Spinal cord (tissue), 10 donors: ENCODE results near the gene ENDOU. TPM values are rescaled to one million over a fixed set of nuclear protein-coding genes. Genes with fewer than 3 reads are reported as not detected.

Experiments
- DNase-seq, 6 donors: peaks; one replicate each; pipeline versions ENCODE4 v3.0.0 to v3.0.0-alpha.2; 2013 to 2015; ENCODE audit warnings: low spot score in 6 of 6, low read depth in 4 of 6
- H3K27ac ChIP-seq: one replicate; pipeline ENCODE4 v1.5.1; 2013; ENCODE audit warnings: low read depth, low read length, control low read depth
- H3K27me3 ChIP-seq: one replicate; pipeline ENCODE4 v1.6.1; 2013; ENCODE audit warnings: low read length; ENCODE audit not compliant: control insufficient read depth, insufficient read depth
- H3K36me3 ChIP-seq: one replicate; pipeline ENCODE4 v1.6.1; 2013; ENCODE audit warnings: low read length; ENCODE audit not compliant: control insufficient read depth, insufficient read depth
- H3K4me1 ChIP-seq: one replicate; pipeline ENCODE4 v1.6.1; 2013; ENCODE audit warnings: low read length; ENCODE audit not compliant: control insufficient read depth, insufficient read depth
- H3K4me3 ChIP-seq: one replicate; pipeline ENCODE4 v1.5.1; 2013; ENCODE audit warnings: low read depth, low read length, control low read depth
- H3K9me3 ChIP-seq: one replicate; pipeline ENCODE4 v1.6.1; 2013; ENCODE audit warnings: low read length; ENCODE audit not compliant: control insufficient read depth, insufficient read depth
- WGBS: methylation state at CpG from one replicate; pipeline ENCODE4 v1.1.5; 2013; ENCODE audit warnings: missing lambda C conversion rate; ENCODE audit not compliant: insufficient coverage; 5-methylcytosine and 5-hydroxymethylcytosine counted together
- polyA plus RNA-seq, 2 donors: library from polyadenylated mRNA; unstranded; fragments of 120-200 nt; gene quantifications; one replicate each; pipeline ENCODE4 v1.2.1, GENCODE V29; 2013; ENCODE audit not compliant: insufficient read length in 2 of 2
- total RNA-seq, 2 donors: library from RNA; depleted of rRNA in 1 of 2; stranded (reverse); fragments of 120-200 nt in 1 of 2; fragments of >200 nt in 1 of 2; gene quantifications; one replicate each; pipeline versions ENCODE4 v1.2.3 to v1.2.4, GENCODE V29; 2013 to 2014
- donor health status: healthy.

ENDOU gene
- total and polyA plus RNA-seq, 4 donors = 0.32 to 0.50 (median 0.36) TPM

- Histone ChIP-seq H3K4me3 (no peak overlapping the region), H3K27ac (no peak overlapping the region), H3K27me3 (no peaks in the 10 kb centered on the region), H3K9me3 (no peaks in the 10 kb centered on the region), H3K36me3 (peaks cover 33% of the 10 kb centered on the region), H3K4me1 (peaks cover 47% of the 10 kb centered on the region)
- no peak for DNase-seq
- WGBS = 66% methylated on average over 8 of the region's 8 CpGs
These were observed 19.6 kb upstream of the ENDOU start for GRCh38 chr12:47744778-47745436.

GRCh38 chr12:47744005-47744651 is 18.8 kb upstream of the ENDOU start:
- H3K9me3 ChIP-seq = no peaks in the 10 kb centered on the region
- no peak overlapping the region for H3K27ac ChIP-seq
- peaks cover 52% of the 10 kb centered on the region for H3K4me1 ChIP-seq
- H3K4me3 ChIP-seq = no peak overlapping the region
- peaks cover 30% of the 10 kb centered on the region for H3K36me3 ChIP-seq
- DNase-seq = peak in 1 of 6 donors; percentile 62
- WGBS = 58% methylated on average over 9 of the region's 10 CpGs
- no peaks in the 10 kb centered on the region for H3K27me3 ChIP-seq

GRCh38 chr12:47743311-47743860 is 18.1 kb upstream of the ENDOU start:
- H3K27ac ChIP-seq = no peak overlapping the region

GRCh38 chr12:47742253-47742825 is 17.0 kb upstream of the ENDOU start:
- Histone ChIP-seq H3K4me3 (no peak overlapping the region), H3K36me3 (peaks cover 26% of the 10 kb centered on the region), H3K4me1 (peaks cover 62% of the 10 kb centered on the region), H3K27me3 (no peaks in the 10 kb centered on the region), H3K9me3 (no peaks in the 10 kb centered on the region), H3K27ac (no peak overlapping the region)
- whole genome bisulfite sequencing = 94% methylated on average over 2 of the region's 7 CpGs
- DNase-seq = no peak

More at GRCh38 chr12:47743311-47743860, 18.1 kb upstream of the ENDOU start:
- DNase-seq = no peak
- peaks cover 25% of the 10 kb centered on the region for H3K36me3 ChIP-seq
- peaks cover 52% of the 10 kb centered on the region for H3K4me1 ChIP-seq
- H3K4me3 ChIP-seq = no peak overlapping the region
- no peaks in the 10 kb centered on the region for H3K9me3 ChIP-seq
- WGBS = 80% methylated on average over 5 of the region's 9 CpGs
- no peaks in the 10 kb centered on the region for H3K27me3 ChIP-seq

GRCh38 chr12:47741340-47741703 is 16.0 kb upstream of the ENDOU start:
- Histone ChIP-seq H3K36me3 (peaks cover 23% of the 10 kb centered on the region), H3K27ac (peak overlapping the region; percentile 84), H3K27me3 (no peaks in the 10 kb centered on the region), H3K4me1 (peaks cover 68% of the 10 kb centered on the region), H3K4me3 (no peak overlapping the region), H3K9me3 (no peaks in the 10 kb centered on the region)
- DNase-seq = peak in 5 of 6 donors; percentile 65 to 93 (median 76)
- 8% methylated on average over 4 of the region's 4 CpGs for WGBS

- whole genome bisulfite sequencing = 78% methylated on average over 18 of the region's 21 CpGs
- no peaks in the 10 kb centered on the region for H3K9me3 ChIP-seq
- H3K4me3 ChIP-seq = no peak overlapping the region
- H3K27ac ChIP-seq = peak overlapping the region; percentile 84
- H3K4me1 ChIP-seq = peaks cover 68% of the 10 kb centered on the region
- H3K27me3 ChIP-seq = no peaks in the 10 kb centered on the region
- peaks cover 22% of the 10 kb centered on the region for H3K36me3 ChIP-seq
- DNase-seq = no peak
These were observed 15.5 kb upstream of the ENDOU start for GRCh38 chr12:47740606-47741339.

- H3K9me3 ChIP-seq = no peaks in the 10 kb centered on the region
- WGBS = 85% methylated on average over 10 of the region's 12 CpGs
- no peaks in the 10 kb centered on the region for H3K27me3 ChIP-seq
- peaks cover 68% of the 10 kb centered on the region for H3K4me1 ChIP-seq
- no peak overlapping the region for H3K4me3 ChIP-seq
- no peak for DNase-seq
- H3K36me3 ChIP-seq = peaks cover 28% of the 10 kb centered on the region
- H3K27ac ChIP-seq = peak overlapping the region; percentile 25
These were observed 14.7 kb upstream of the ENDOU start for GRCh38 chr12:47739979-47740378.

- Histone ChIP-seq H3K27me3 (no peaks in the 10 kb centered on the region), H3K4me3 (no peak overlapping the region), H3K27ac (no peak overlapping the region), H3K36me3 (peaks cover 28% of the 10 kb centered on the region), H3K4me1 (peaks cover 72% of the 10 kb centered on the region), H3K9me3 (no peaks in the 10 kb centered on the region)
- no peak for DNase-seq
- WGBS = 87% methylated on average over 3 of the region's 3 CpGs
These were observed 14.0 kb upstream of the ENDOU start for GRCh38 chr12:47739297-47739696.

GRCh38 chr12:47737936-47738594 is 12.8 kb upstream of the ENDOU start:
- WGBS = 91% methylated on average over 12 of the region's 17 CpGs
- H3K27me3 ChIP-seq = no peaks in the 10 kb centered on the region
- H3K9me3 ChIP-seq = no peaks in the 10 kb centered on the region
- H3K4me3 ChIP-seq = no peak overlapping the region
- peak overlapping the region; percentile 84 for H3K27ac ChIP-seq
- DNase-seq = no peak
- H3K4me1 ChIP-seq = peaks cover 65% of the 10 kb centered on the region
- peaks cover 28% of the 10 kb centered on the region for H3K36me3 ChIP-seq
